ENCODE data around the gene MRPS31.
"Not testable (repeated sequence)": the region's sequence is repeated elsewhere in the genome, so short reads cannot be mapped to it uniquely, and the experiment has no call there.

The MRPS31 gene

GRCh38 chr13:40749327-40749726 lies 21.7 kb downstream of the MRPS31 start:
- no peak overlapping the region for H3K4me3 Mint-ChIP-seq
- TF ChIP-seq CTCF (IDR thresholded peaks at IDR 0.05; ENCODE audit: unreplicated experiment in 3 of 3) = no peak
- no peak overlapping the region for H3K27ac Mint-ChIP-seq
- H3K27me3 Mint-ChIP-seq (ENCODE audit: low read depth) = no peaks in the 10 kb centered on the region
- peaks cover 29% of the 10 kb centered on the region for H3K36me3 Mint-ChIP-seq (ENCODE audit: low read depth)
- H3K9me3 Mint-ChIP-seq = no peaks in the 10 kb centered on the region
- H3K4me1 Mint-ChIP-seq = no peaks in the 10 kb centered on the region

GRCh38 chr13:40735232-40735548 lies 35.8 kb downstream of the MRPS31 start:
- H3K9me3 Mint-ChIP-seq; H3K27me3 Mint-ChIP-seq (ENCODE audit: low read depth); H3K27ac Mint-ChIP-seq; H3K4me1 Mint-ChIP-seq: not testable (repeated sequence)
- peaks cover 35% of the 10 kb centered on the region for H3K36me3 Mint-ChIP-seq (ENCODE audit: low read depth)
- peak overlapping the region; percentile 21 to 76 (median 63) for H3K4me3 Mint-ChIP-seq

GRCh38 chr13:40734536-40735231 lies 36.3 kb downstream of the MRPS31 start:
- H3K4me1 Mint-ChIP-seq, H3K9me3 Mint-ChIP-seq: not testable (repeated sequence)

GRCh38 chr13:40732658-40733057 lies 38.3 kb downstream of the MRPS31 start:
- no peaks in the 10 kb centered on the region for H3K27me3 Mint-ChIP-seq (ENCODE audit: low read depth)
- peaks cover 30% of the 10 kb centered on the region for H3K36me3 Mint-ChIP-seq (ENCODE audit: low read depth)
- no peak overlapping the region for H3K4me3 Mint-ChIP-seq
- no peak overlapping the region for H3K27ac Mint-ChIP-seq
- no peaks in the 10 kb centered on the region for H3K9me3 Mint-ChIP-seq
- H3K4me1 Mint-ChIP-seq = no peaks in the 10 kb centered on the region
- TF ChIP-seq CTCF (IDR thresholded peaks at IDR 0.05; ENCODE audit: unreplicated experiment in 3 of 3) = no peak

More at GRCh38 chr13:40734536-40735231, 36.3 kb downstream of the MRPS31 start:
- H3K27me3 Mint-ChIP-seq (ENCODE audit: low read depth) = not testable (repeated sequence)
- Mint-ChIP-seq H3K4me3 (peak overlapping the region; percentile 21 to 76 (median 63)), H3K27ac (peak overlapping the region in 1 of 3 experiments; percentile 33), H3K36me3 (ENCODE audit: low read depth) (peaks cover 35% of the 10 kb centered on the region)

GRCh38 chr13:40728595-40728994 lies 42.4 kb downstream of the MRPS31 start:
- H3K4me3 Mint-ChIP-seq = no peak overlapping the region
- H3K27me3 Mint-ChIP-seq (ENCODE audit: low read depth) = no peaks in the 10 kb centered on the region
- no peaks in the 10 kb centered on the region for H3K9me3 Mint-ChIP-seq

GRCh38 chr13:40714433-40714832 lies 56.6 kb downstream of the MRPS31 start:
- not testable (repeated sequence) for H3K27ac Mint-ChIP-seq; H3K4me3 Mint-ChIP-seq; H3K4me1 Mint-ChIP-seq; H3K27me3 Mint-ChIP-seq (ENCODE audit: low read depth)
- Mint-ChIP-seq H3K9me3 (peaks cover 34% of the 10 kb centered on the region), H3K36me3 (ENCODE audit: low read depth) (peaks cover 66% of the 10 kb centered on the region)

More at GRCh38 chr13:40728595-40728994, 42.4 kb downstream of the MRPS31 start:
- Mint-ChIP-seq H3K27ac (no peak overlapping the region), H3K4me1 (no peaks in the 10 kb centered on the region), H3K36me3 (ENCODE audit: low read depth) (peaks cover 19% of the 10 kb centered on the region)
- TF ChIP-seq CTCF (IDR thresholded peaks at IDR 0.05; ENCODE audit: unreplicated experiment in 3 of 3) = no peak

GRCh38 chr13:40706439-40706838 lies 64.6 kb downstream of the MRPS31 start:
- TF ChIP-seq CTCF (IDR thresholded peaks at IDR 0.05; ENCODE audit: unreplicated experiment in 3 of 3) = no peak
- H3K4me1 Mint-ChIP-seq = no peaks in the 10 kb centered on the region
- H3K27me3 Mint-ChIP-seq (ENCODE audit: low read depth) = no peaks in the 10 kb centered on the region
- H3K36me3 Mint-ChIP-seq (ENCODE audit: low read depth) = peaks cover 26% of the 10 kb centered on the region
- H3K27ac Mint-ChIP-seq = no peak overlapping the region
- peaks cover 48% of the 10 kb centered on the region for H3K9me3 Mint-ChIP-seq
- H3K4me3 Mint-ChIP-seq = no peak overlapping the region

All from nephron (organoid).